Measurements from ENCODE around the gene OR2G3. TPM values are rescaled to one million over a fixed set of nuclear protein-coding genes. Genes with fewer than 3 reads are reported as not detected.

Gene OR2G3
- total and polyA plus RNA-seq, 2 of the 8 experiments (the other 6 are each of a cell fraction or from before 2014, with no cell fraction given): not detected

GRCh38 chr1:247588060-247588459 lies 17.3 kb upstream of the OR2G3 start, which contains the start of gene OR2G2 (continued):
- TF ChIP-seq CREB1 (IDR thresholded peaks at IDR 0.05) (no peak), USF2 (IDR thresholded peaks at IDR 0.05; ENCODE audit: low read length) (no peak), SRF (IDR thresholded peaks at IDR 0.05; ENCODE audit: low read depth, low read length) (no peak), SIN3A (conservative IDR thresholded peaks at IDR 0.05 in 1 of 2, IDR thresholded peaks at IDR 0.05 in 1 of 2; ENCODE audit: low read depth in 1 of 2, low read length in 2 of 2) (no peak), CHD1 (IDR thresholded peaks at IDR 0.05; ENCODE audit: low read depth, low read length) (no peak), ASH2L (IDR thresholded peaks at IDR 0.05; ENCODE audit: low read length) (no peak), ATF3 (IDR thresholded peaks at IDR 0.05; ENCODE audit: insufficient read depth, low read depth, low read length) (no peak)

Measured in H1 (cell line).